HepG2 (cell line): ENCODE data around the gene AP4E1. TPM values are rescaled to one million over a fixed set of nuclear protein-coding genes. Genes with fewer than 3 reads are reported as not detected.

ENCODE experiments used
- ATAD3A ChIP-seq: sonication (generic); formaldehyde crosslinking; IDR thresholded peaks from 2 replicates; pipeline ENCODE4 v1.4.0; 2020; ENCODE audit warnings: missing genetic modification reagents
- ATF2 ChIP-seq: sonication (generic); formaldehyde crosslinking; IDR thresholded peaks from 2 replicates; pipeline ENCODE4 v1.4.0; 2020; ENCODE audit warnings: missing genetic modification reagents
- FOXA1 ChIP-seq, 2 experiments: fragments of 450-650 bp in 1 of 2; sonication (generic) in 1 of 2; formaldehyde crosslinking in 1 of 2; IDR thresholded peaks; 2 replicates each; pipeline versions ENCODE4 v1.4.0 to v1.6.1; 2016 to 2020; ENCODE audit warnings: missing genetic modification reagents in 1 of 2
- FOXK2 ChIP-seq: fragments of 450-650 bp; IDR thresholded peaks from 2 replicates; pipeline ENCODE4 v1.6.1; 2016
- HIVEP1 ChIP-seq: sonication (generic); formaldehyde crosslinking; IDR thresholded peaks from 2 replicates; pipeline ENCODE4 v1.4.0; 2020; ENCODE audit warnings: mild to moderate bottlenecking, missing genetic modification reagents
- HOXA3 ChIP-seq: sonication (generic); formaldehyde crosslinking; IDR thresholded peaks from 2 replicates; pipeline ENCODE4 v1.5.0; 2020; ENCODE audit warnings: missing genetic modification reagents
- PHB2 ChIP-seq: fragments of 450-650 bp; IDR thresholded peaks from 2 replicates; pipeline ENCODE4 v1.6.1; 2018; ENCODE audit not compliant: partially characterized antibody
- PHF21A ChIP-seq: sonication (generic); formaldehyde crosslinking; IDR thresholded peaks from 2 replicates; pipeline ENCODE4 v1.5.0; 2020; ENCODE audit warnings: mild to moderate bottlenecking, missing genetic modification reagents
- PRDM10 ChIP-seq: sonication (generic); formaldehyde crosslinking; IDR thresholded peaks from 2 replicates; pipeline ENCODE4 v1.4.0; 2020; ENCODE audit warnings: low read depth, missing genetic modification reagents
- PRDM15 ChIP-seq: sonication (generic); formaldehyde crosslinking; IDR thresholded peaks from 2 replicates; pipeline ENCODE4 v1.4.0; 2020; ENCODE audit warnings: missing genetic modification reagents
- RBM22 ChIP-seq: fragments of 200-400 bp; formaldehyde crosslinking; optimal IDR thresholded peaks from 2 replicates; pipeline ENCODE3; 2017; ENCODE audit warnings: mild to moderate bottlenecking, low read length, moderate library complexity
- SRF ChIP-seq: IDR thresholded peaks from 2 replicates; pipeline ENCODE4 v1.6.1; 2011; ENCODE audit warnings: mild to moderate bottlenecking, low read depth, low read length, moderate library complexity
- SRSF4 ChIP-seq: fragments of 200-400 bp; formaldehyde crosslinking; IDR thresholded peaks from one replicate; pipeline ENCODE4 v1.6.1; 2018; ENCODE audit warnings: mild to moderate bottlenecking, low read depth, low read length, moderate library complexity; ENCODE audit not compliant: poor library complexity, severe bottlenecking
- ZNF20 ChIP-seq: sonication (generic); formaldehyde crosslinking; IDR thresholded peaks from 2 replicates; pipeline ENCODE4 v1.4.0; 2020; ENCODE audit warnings: mild to moderate bottlenecking, moderate library complexity, missing genetic modification reagents
- ZNF441 ChIP-seq: sonication (generic); formaldehyde crosslinking; IDR thresholded peaks from 2 replicates; pipeline ENCODE4 v1.7.0; 2021; ENCODE audit warnings: missing genetic modification reagents, borderline replicate concordance
- ZNF616 ChIP-seq: sonication (generic); formaldehyde crosslinking; IDR thresholded peaks from 2 replicates; pipeline ENCODE4 v1.5.0; 2020; ENCODE audit warnings: low read depth, mild to moderate bottlenecking, missing genetic modification reagents
- ZNF639 ChIP-seq: conservative IDR thresholded peaks from 2 replicates; pipeline ENCODE4 v1.6.1; 2018; ENCODE audit warnings: missing genetic modification reagents
- ZNF747 ChIP-seq: sonication (generic); formaldehyde crosslinking; IDR thresholded peaks from 2 replicates; pipeline ENCODE4 v1.8.1; 2023; ENCODE audit warnings: missing genetic modification reagents, mild to moderate bottlenecking, borderline replicate concordance
- ZSCAN20 ChIP-seq: sonication (generic); formaldehyde crosslinking; IDR thresholded peaks from 2 replicates; pipeline ENCODE4 v1.4.0; 2020; ENCODE audit warnings: missing genetic modification reagents, mild to moderate bottlenecking, borderline replicate concordance
- polyA plus RNA-seq, 8 experiments: library from polyadenylated mRNA; depleted of rRNA in 3 of 8; stranded (reverse) in 7 of 8; unstranded in 1 of 8; fragments of >200 nt; fragmentation: Illumina TruSeq in 4 of 8; extraction: Trizol in 4 of 8; gene quantifications; 2 replicates each; pipeline versions ENCODE4 v1.2.1 to v1.2.3, GENCODE V29; 2011 to 2016; ENCODE audit warnings: low read depth in 4 of 8, missing spikeins in 1 of 8, mixed read lengths in 1 of 8; ENCODE audit not compliant: insufficient read depth in 1 of 8
- total RNA-seq, 5 experiments: library from RNA; depleted of rRNA; stranded (reverse); fragments of >200 nt; fragmentation: Illumina TruSeq; extraction: Trizol; gene quantifications; 2 replicates each; pipeline ENCODE4 v1.2.3, GENCODE V29; 2016; ENCODE audit warnings: low read depth in 1 of 5

The AP4E1 gene
- total and polyA plus RNA-seq, 2 of the 13 experiments (the other 11 are each of a cell fraction or from before 2014, with no cell fraction given), result 2.2 to 7.8 TPM

- TF ChIP-seq PRDM10, result no peak
- peak; percentile 47; the same call in 1 of the 2 replicates for TF ChIP-seq PHF21A
- no peak for TF ChIP-seq SRF
- TF ChIP-seq HOXA3 (CRISPR knock-in tag), result peak; percentile 69
- 0 out of 2 replicates have a peak, but pooled peaks have one; percentile 51 for TF ChIP-seq ZNF616 (CRISPR knock-in tag)
- TF ChIP-seq PRDM15 (CRISPR knock-in tag), result no peak
- peak; percentile 63 for TF ChIP-seq ZNF639
- no peak for TF ChIP-seq FOXA1 (IDR thresholded peaks at IDR 0.05)
- TF ChIP-seq FOXA1 (CRISPR knock-in tag; IDR thresholded peaks at IDR 0.05), result no peak
- no peak for TF ChIP-seq HIVEP1 (CRISPR knock-in tag)
- no peak for TF ChIP-seq FOXK2
- 0 out of 2 replicates have a peak, but pooled peaks have one; percentile 18 for TF ChIP-seq ZNF441 (CRISPR knock-in tag)
- TF ChIP-seq RBM22, result no peak
- TF ChIP-seq PHB2, result no peak
- TF ChIP-seq ATAD3A (CRISPR knock-in tag), result no peak
- TF ChIP-seq ZNF747, result 0 out of 2 replicates have a peak, but pooled peaks have one; percentile 36
- no peak; the same call in 1 of the 2 replicates for TF ChIP-seq ZSCAN20 (CRISPR knock-in tag)
- no peak for TF ChIP-seq ZNF20 (CRISPR knock-in tag)
- no peak for TF ChIP-seq SRSF4
- TF ChIP-seq ATF2 (CRISPR knock-in tag), result peak; percentile 66; the same call in 1 of the 2 replicates
Observed at GRCh38 chr15:50908209-50909009, at the start of gene AP4E1 (continued).
